H1 (cell line): ENCODE data around the gene FHL2. TPM values are rescaled to one million over a fixed set of nuclear protein-coding genes. Genes with fewer than 3 reads are reported as not detected.

Source experiments
- CTCF ChIA-PET: fragments of 300-600 bp; sonication (Branson Sonifier 250); formaldehyde crosslinking; loops from one replicate; lab custom pipeline; 2021; ENCODE audit not compliant: partially characterized antibody; lab: Charles Lee
- POLR2A ChIA-PET: fragments of 300-600 bp; sonication (Branson Sonifier 250); formaldehyde crosslinking; loops from one replicate; lab custom pipeline; 2021; ENCODE audit warnings: inconsistent platforms; ENCODE audit not compliant: partially characterized antibody; lab: Charles Lee
- DNase-seq, 2 experiments: peaks; one replicate each; pipeline versions ENCODE4 v3.0.0 to v3.0.0-alpha.2; 2010 to 2022; ENCODE audit warnings: low spot score in 2 of 2, low read depth in 1 of 2, mixed read lengths in 1 of 2
- FAIRE-seq: peaks from 2 replicates; lab custom pipeline; 2011; peaks lifted over from hg19 to GRCh38; lab: Jason Lieb, UNC
- H2AFZ ChIP-seq: 2 replicates; pipeline ENCODE4 v1.8.1; 2012; ENCODE audit warnings: low read length, inconsistent platforms
- H2AK5ac ChIP-seq: 2 replicates; pipeline ENCODE4 v1.6.1; 2013; ENCODE audit warnings: low read depth, low read length
- H2BK120ac ChIP-seq: replicated peaks from 2 replicates; pipeline ENCODE3; 2013; ENCODE audit warnings: low read depth, low read length, inconsistent platforms
- H2BK12ac ChIP-seq: 2 replicates; pipeline ENCODE4 v1.6.1; 2013; ENCODE audit warnings: low read depth, low read length
- H2BK15ac ChIP-seq: 2 replicates; pipeline ENCODE4 v1.6.1; 2013; ENCODE audit warnings: low read length
- H2BK20ac ChIP-seq: 2 replicates; pipeline ENCODE4 v1.6.1; 2013; ENCODE audit warnings: low read length
- H2BK5ac ChIP-seq: 2 replicates; pipeline ENCODE4 v1.6.1; 2013; ENCODE audit warnings: low read depth, low read length
- H3K14ac ChIP-seq: 2 replicates; pipeline ENCODE4 v1.6.1; 2013; ENCODE audit warnings: inconsistent platforms; ENCODE audit not compliant: insufficient read length
- H3K18ac ChIP-seq: 2 replicates; pipeline ENCODE4 v1.6.1; 2013; ENCODE audit warnings: low read length; ENCODE audit errors: extremely low read depth
- H3K23ac ChIP-seq: 2 replicates; pipeline ENCODE4 v1.6.1; 2013; ENCODE audit warnings: inconsistent platforms; ENCODE audit not compliant: insufficient read length
- H3K23me2 ChIP-seq: 2 replicates; pipeline ENCODE4 v1.6.1; 2013; ENCODE audit warnings: low read depth, low read length
- H3K27ac ChIP-seq: 2 replicates; pipeline ENCODE4 v1.6.1; 2011; ENCODE audit warnings: low read depth, low read length, inconsistent platforms
- H3K27me3 ChIP-seq, 4 experiments: replicated peaks in 1 of 4; 1 replicate in 1 of 4; 2 replicates in 3 of 4; pipeline versions ENCODE4 v1.6.1 to v1.8.1; 2011 to 2013; ENCODE audit warnings: low read length in 3 of 4, mild to moderate bottlenecking in 3 of 4, inconsistent platforms in 2 of 4, mixed read lengths in 2 of 4, moderate library complexity in 1 of 4; ENCODE audit not compliant: control insufficient read depth in 3 of 4, insufficient read depth in 3 of 4; ENCODE audit errors: extremely low read depth in 1 of 4
- H3K36me3 ChIP-seq, 4 experiments: 2 replicates each; pipeline versions ENCODE4 v1.6.1 to v1.8.1; 2011 to 2013; ENCODE audit warnings: mild to moderate bottlenecking in 4 of 4, low read length in 3 of 4, moderate library complexity in 2 of 4, control low read depth in 1 of 4, inconsistent platforms in 1 of 4; ENCODE audit not compliant: insufficient read depth in 4 of 4, control insufficient read depth in 2 of 4
- H3K4ac ChIP-seq: replicated peaks from 2 replicates; pipeline ENCODE3; 2013; ENCODE audit warnings: low read length, low read depth, mixed read lengths, inconsistent platforms; ENCODE audit not compliant: insufficient read length
- H3K4me1 ChIP-seq, 4 experiments: replicated peaks in 1 of 4; 1 replicate in 1 of 4; 2 replicates in 3 of 4; pipeline versions ENCODE4 v1.6.1 to v1.8.1; 2011 to 2013; ENCODE audit warnings: low read length in 3 of 4, inconsistent platforms in 2 of 4, mixed read lengths in 1 of 4; ENCODE audit not compliant: insufficient read depth in 4 of 4, control insufficient read depth in 3 of 4
- H3K4me2 ChIP-seq, 2 experiments: 2 replicates each; pipeline versions ENCODE4 v1.6.1 to v1.8.1; 2011 to 2013; ENCODE audit warnings: low read depth in 2 of 2, low read length in 2 of 2, control low read depth in 1 of 2, inconsistent platforms in 1 of 2, mild to moderate bottlenecking in 1 of 2; ENCODE audit not compliant: insufficient read depth in 1 of 2
- H3K4me3 ChIP-seq, 4 experiments: fragments of 200-600, 300-600 bp in 1 of 4; sonication (generic), shearing (Covaris generic), sonication (Bioruptor Twin) in 1 of 4; 2 replicates each; pipeline versions ENCODE4 v1.5.1 to v1.8.1; 2011 to 2016; ENCODE audit warnings: low read length in 4 of 4, low read depth in 3 of 4, control low read depth in 2 of 4, inconsistent platforms in 2 of 4, mild to moderate bottlenecking in 2 of 4, mixed read lengths in 1 of 4, moderate library complexity in 1 of 4; ENCODE audit not compliant: insufficient read depth in 2 of 4; ENCODE audit errors: extremely low read depth in 1 of 4
- H3K56ac ChIP-seq: replicated peaks from 2 replicates; pipeline ENCODE3; 2013; ENCODE audit warnings: low read depth, mild to moderate bottlenecking, mixed read lengths, low read length, inconsistent platforms; ENCODE audit not compliant: insufficient read length
- H3K79me1 ChIP-seq: 2 replicates; pipeline ENCODE4 v1.6.1; 2013; ENCODE audit warnings: low read depth, low read length, control low read depth
- H3K79me2 ChIP-seq, 2 experiments: 2 replicates each; pipeline versions ENCODE4 v1.6.1 to v1.8.1; 2012 to 2013; ENCODE audit warnings: low read length in 2 of 2, mild to moderate bottlenecking in 2 of 2, inconsistent platforms in 1 of 2; ENCODE audit not compliant: insufficient read depth in 2 of 2, control insufficient read depth in 1 of 2
- H3K9ac ChIP-seq, 4 experiments: replicated peaks in 1 of 4; 1 replicate in 1 of 4; 2 replicates in 3 of 4; pipeline versions ENCODE4 v1.6.1 to v1.8.1; 2011 to 2013; ENCODE audit warnings: low read depth in 3 of 4, low read length in 3 of 4, control low read depth in 2 of 4, mild to moderate bottlenecking in 2 of 4, moderate library complexity in 2 of 4, inconsistent platforms in 1 of 4; ENCODE audit errors: extremely low read depth in 1 of 4
- H3K9me3 ChIP-seq, 2 experiments: 2 replicates each; pipeline versions ENCODE4 v1.6.1 to v1.8.1; 2012 to 2013; ENCODE audit warnings: mild to moderate bottlenecking in 2 of 2, moderate library complexity in 2 of 2, control low read depth in 1 of 2, inconsistent platforms in 1 of 2, low read depth in 1 of 2, low read length in 1 of 2, mixed read lengths in 1 of 2; ENCODE audit not compliant: insufficient read depth in 2 of 2
- H4K20me1 ChIP-seq, 2 experiments: replicated peaks in 1 of 2; 2 replicates each; pipeline versions ENCODE3 to v1.8.1; 2011 to 2013; ENCODE audit warnings: inconsistent platforms in 2 of 2, low read length in 2 of 2, mild to moderate bottlenecking in 1 of 2; ENCODE audit not compliant: insufficient read depth in 2 of 2, control insufficient read depth in 1 of 2
- H4K5ac ChIP-seq: 2 replicates; pipeline ENCODE4 v1.6.1; 2013; ENCODE audit warnings: low read length, low read depth, mixed read lengths, inconsistent platforms; ENCODE audit not compliant: insufficient read length
- H4K8ac ChIP-seq: 2 replicates; pipeline ENCODE4 v1.8.0; 2013; ENCODE audit warnings: mild to moderate bottlenecking, moderate library complexity, low read length, inconsistent platforms; ENCODE audit not compliant: insufficient read depth; ENCODE audit errors: extremely low read depth
- H4K91ac ChIP-seq: replicated peaks from 2 replicates; pipeline ENCODE3; 2013; ENCODE audit warnings: low read length, mixed read lengths, inconsistent platforms; ENCODE audit not compliant: insufficient read length
- CHD1 ChIP-seq: IDR thresholded peaks from 2 replicates; pipeline ENCODE4 v1.6.1; 2012; ENCODE audit warnings: low read depth, low read length, improper control_type of control experiment
- FOSL1 ChIP-seq: IDR thresholded peaks from 2 replicates; pipeline ENCODE4 v1.6.1; 2011; ENCODE audit warnings: mild to moderate bottlenecking, low read depth, low read length, moderate library complexity; ENCODE audit not compliant: insufficient read depth
- SP4 ChIP-seq: IDR thresholded peaks from 2 replicates; pipeline ENCODE4 v1.6.1; 2012; ENCODE audit warnings: low read length, inconsistent platforms
- WGBS, 2 experiments: shearing (Covaris generic) in 1 of 2; methylation state at CpG; one replicate each; pipeline versions ENCODE4 v1.1.6 to v1.1.7; 2013 to 2015; ENCODE audit warnings: low lambda C conversion rate in 2 of 2, mixed read lengths in 2 of 2, inconsistent platforms in 1 of 2, low coverage in 1 of 2, missing lambda C conversion rate in 1 of 2; ENCODE audit not compliant: insufficient replicate concordance in 2 of 2, insufficient coverage in 1 of 2, insufficient read length in 1 of 2; ENCODE audit errors: extremely low coverage in 1 of 2, missing lambda C conversion rate in 1 of 2; 5-methylcytosine and 5-hydroxymethylcytosine counted together
- polyA plus RNA-seq, 7 experiments: library from polyadenylated mRNA; depleted of rRNA in 3 of 7; stranded (reverse) in 5 of 7; unstranded in 2 of 7; fragments of >200 nt in 5 of 7; fragments of 200-250 nt in 2 of 7; gene quantifications; 1 replicate in 5 of 7; 2 replicates in 1 of 7; 4 replicates in 1 of 7; pipeline versions ENCODE4 v1.2.1 to v1.2.3, GENCODE V29; 2011 to 2013; ENCODE audit warnings: missing spikeins in 2 of 7, mixed read lengths in 2 of 7
- total RNA-seq: library from RNA; stranded (reverse); fragmentation: NEBNext Ultra II Directional; extraction: Animal tissue kit (Norgen Biotek cat#: 25700); gene quantifications from 2 replicates; pipeline ENCODE4 v1.2.1, GENCODE V29; 2021

FHL2 gene
- total and polyA plus RNA-seq, 2 of the 8 experiments (the other 6 are each of a cell fraction or from before 2014, with no cell fraction given): 33.2 to 64.3 TPM

DNA sequence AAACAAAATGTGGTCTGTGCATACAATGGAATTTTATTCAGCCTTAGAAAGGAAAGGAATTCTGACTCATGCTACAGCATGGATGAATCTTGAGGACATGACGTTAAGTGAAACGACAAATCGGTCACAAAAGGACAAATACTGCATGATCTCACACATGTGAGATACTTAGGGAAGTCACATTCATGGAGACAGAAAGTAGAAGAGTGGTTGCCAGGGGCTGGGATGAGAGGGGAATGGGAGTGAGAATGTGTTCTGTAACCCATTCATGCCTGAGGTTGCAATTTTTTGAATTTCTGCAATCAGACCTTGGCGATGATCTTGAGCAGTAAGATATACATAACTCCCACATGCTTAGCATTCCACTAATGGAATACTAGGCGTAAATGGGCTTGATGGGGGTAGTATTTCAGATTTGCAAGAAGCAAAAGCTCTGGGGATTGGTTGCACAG is 22.0 kb downstream of the FHL2 start:
- Histone ChIP-seq H3K4me2 (no peak overlapping the region), H3K4ac (no peak overlapping the region), H3K23ac (no peak overlapping the region), H3K23me2 (no peaks in the 10 kb centered on the region), H3K9me3 (no peaks in the 10 kb centered on the region), H4K91ac (no peak overlapping the region), H3K14ac (no peak overlapping the region), H3K18ac (no peak overlapping the region), H3K27me3 (no peaks in the 10 kb centered on the region), H3K36me3 (peaks cover 0 to 19% (median 1%) of the 10 kb centered on the region in 4 experiments; a peak in 4 of 8 replicates), H4K8ac (no peak overlapping the region), H2AK5ac (no peak overlapping the region), H2AFZ (no peak overlapping the region), H2BK5ac (no peak overlapping the region), H3K79me1 (no peaks in the 10 kb centered on the region), H2BK12ac (no peak overlapping the region), H2BK15ac (no peak overlapping the region), H2BK120ac (no peak overlapping the region), H3K27ac (no peak overlapping the region), H3K79me2 (no peaks in the 10 kb centered on the region), H4K20me1 (no peaks in the 10 kb centered on the region), H3K56ac (no peak overlapping the region), H2BK20ac (no peak overlapping the region), H3K4me1 (no peaks in the 10 kb centered on the region; a peak in 2 of 7 replicates), H3K4me3 (no peak overlapping the region), H3K9ac (no peak overlapping the region), H4K5ac (no peak overlapping the region)
- POLR2A ChIA-PET: no interaction called here
- CTCF ChIA-PET: no interaction called here
- FAIRE-seq (no peak), DNase-seq (no peak)
- 92% methylated on average over 5 of the region's 5 CpGs; no CpG with 5 or more reads in 1 of the 2 experiments for WGBS, 2 experiments
- TF ChIP-seq SP4: no peak
- no peak for TF ChIP-seq FOSL1
- no peak for TF ChIP-seq CHD1
